GM18868 (cell line): ENCODE results near the gene SIT1.

Experiments
- ATAC-seq: cut with Tn5 transposase; IDR thresholded peaks from one replicate; pipeline ENCODE4 v1.9.1; 2021; ENCODE audit warnings: mild to moderate bottlenecking, moderate library complexity; ENCODE audit not compliant: unreplicated experiment

SIT1 gene

DNA sequence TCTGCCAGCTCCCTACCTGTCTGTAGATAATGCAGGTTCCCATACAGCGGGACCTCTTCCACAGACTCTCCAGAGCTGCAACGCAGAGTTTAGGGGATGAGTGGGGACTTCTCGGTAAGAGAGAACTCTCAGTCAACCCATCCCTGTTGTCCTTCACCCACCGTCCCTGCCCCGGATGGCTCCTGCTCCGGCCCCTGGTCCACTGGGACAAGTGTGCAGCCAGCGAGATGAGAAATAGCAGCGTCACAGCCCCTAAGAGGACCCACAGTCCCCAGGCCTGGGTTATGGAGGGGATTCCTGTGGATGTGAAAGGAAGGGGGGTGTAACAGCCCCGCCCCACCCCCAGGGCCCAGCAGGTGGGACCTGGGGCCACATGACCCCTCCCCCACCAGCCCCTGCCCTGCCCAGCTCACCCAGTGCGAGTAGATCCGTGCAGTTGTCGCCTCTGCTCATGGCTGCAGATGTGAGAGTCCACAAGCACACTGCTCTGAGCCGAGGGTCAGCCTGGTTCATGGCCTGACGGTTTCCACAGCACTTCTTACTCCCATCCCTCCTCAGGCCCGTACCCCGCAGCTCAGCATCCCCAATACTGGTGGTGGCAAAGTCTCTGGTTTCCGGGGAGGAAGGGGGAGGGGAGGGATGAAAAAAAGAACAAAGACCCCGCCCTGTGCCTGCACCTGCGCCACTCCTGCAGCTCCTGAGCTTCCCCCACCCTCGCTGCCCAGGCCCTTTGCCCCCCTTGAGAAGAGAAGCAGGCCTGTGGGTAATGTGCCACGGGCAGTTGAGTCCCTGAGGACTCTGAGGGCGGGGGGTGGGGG, at the start of gene SIT1:
SIT1 (minus strand) TSS at position 591 of the 818 bp plus-strand sequence; CDS start at position 513, 78 bp downstream.
- no peak for ATAC-seq

DNA sequence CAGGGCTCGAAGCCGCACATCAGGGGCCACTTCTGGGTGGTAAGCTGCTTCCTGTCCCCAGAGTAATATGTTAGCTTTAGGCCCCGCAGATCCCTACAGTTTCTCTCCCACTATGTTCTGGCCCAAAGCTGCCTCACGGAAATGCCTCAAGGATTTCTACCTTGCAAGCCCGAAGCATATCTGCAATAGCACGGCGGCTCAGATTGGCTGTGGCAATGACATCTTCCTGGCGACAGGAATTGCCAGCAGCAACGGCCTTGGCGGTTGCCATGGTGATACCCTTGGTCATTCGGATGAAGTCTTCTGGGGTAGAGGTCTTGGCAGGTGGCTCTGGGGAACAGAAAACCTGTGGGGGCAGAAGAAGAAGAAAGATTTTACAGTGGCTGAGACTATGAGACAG, 49.3 kb upstream of the SIT1 start:
- ATAC-seq = no peak

- ATAC-seq = no peak
Observed at GRCh38 chr9:35698231-35698630, 47.5 kb upstream of the SIT1 start.

DNA sequence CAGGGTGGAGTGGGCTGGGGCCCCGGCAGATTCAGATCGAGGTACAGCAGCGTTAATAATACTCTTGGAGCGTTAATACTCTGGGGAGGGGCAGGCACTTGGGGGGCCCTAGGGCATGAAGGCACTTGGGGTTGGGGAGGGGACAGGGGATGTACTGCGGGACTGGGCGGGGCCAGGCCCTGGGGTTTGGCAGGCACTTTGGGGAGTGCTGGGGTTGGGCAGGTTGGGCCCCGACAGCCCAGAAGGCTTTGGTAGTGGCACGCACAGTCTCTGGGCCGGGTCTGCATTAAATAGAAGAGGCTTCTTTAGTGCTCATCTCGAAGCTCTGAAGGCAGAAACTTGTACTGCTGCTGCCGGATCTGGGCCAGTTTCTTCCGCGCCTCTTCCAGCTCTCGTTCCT, 46.8 kb upstream of the SIT1 start:
- ATAC-seq = no peak

DNA sequence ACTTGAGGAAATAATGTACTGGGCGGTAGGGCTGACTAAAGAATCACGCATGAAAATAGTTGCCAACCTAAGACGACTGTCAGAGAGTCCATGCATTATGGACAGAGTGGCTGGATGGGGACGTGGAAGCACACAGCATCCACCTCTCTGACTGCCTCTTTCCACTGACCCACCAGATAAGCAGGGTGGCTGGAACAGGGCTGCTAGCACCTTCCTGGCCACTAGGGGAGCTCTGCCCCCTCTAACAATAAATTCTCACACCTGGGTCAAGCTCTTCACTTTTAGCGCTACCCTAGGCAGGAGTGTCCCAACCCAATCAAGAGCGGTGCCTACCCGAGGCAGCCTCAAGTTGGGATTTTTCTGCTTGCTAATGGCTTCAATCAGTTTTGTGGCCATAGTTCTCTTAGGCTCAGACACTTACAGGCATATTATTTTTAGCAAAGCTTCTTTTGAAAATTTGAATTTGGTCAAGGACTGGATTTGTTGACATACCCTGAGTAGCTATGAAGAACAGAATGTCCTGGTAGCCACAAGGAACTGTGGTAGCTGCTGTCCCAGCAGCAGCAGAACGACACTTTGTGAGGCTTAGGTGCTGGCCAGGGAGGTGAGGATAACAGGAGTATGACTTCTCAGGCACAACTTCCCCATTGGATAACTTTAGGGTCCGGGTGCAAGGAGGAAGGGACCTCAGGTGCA, 45.9 kb upstream of the SIT1 start:
- ATAC-seq = peak; percentile 74

DNA sequence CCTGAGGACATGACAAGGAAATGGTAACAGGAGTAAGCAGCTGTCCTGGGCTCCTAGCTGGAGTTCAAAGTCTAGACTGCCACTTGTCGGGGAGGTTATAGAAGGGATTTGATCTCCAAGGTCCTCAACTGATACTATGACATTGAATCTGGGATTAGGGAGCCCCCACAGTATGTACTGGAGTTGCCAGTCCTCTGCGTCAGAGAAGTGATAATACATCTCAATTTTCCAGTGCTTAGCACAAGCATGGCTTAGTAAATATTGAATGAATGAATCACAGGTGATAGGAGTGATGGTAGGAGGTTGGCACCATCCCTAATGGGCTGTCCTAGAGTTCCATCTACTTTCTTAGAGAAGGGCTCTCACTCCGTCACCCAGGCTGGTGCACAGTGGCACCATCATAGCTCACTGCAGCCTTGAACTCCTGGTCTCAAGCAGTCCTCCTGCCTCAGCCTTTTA, 45.2 kb upstream of the SIT1 start:
- ATAC-seq = no peak

DNA sequence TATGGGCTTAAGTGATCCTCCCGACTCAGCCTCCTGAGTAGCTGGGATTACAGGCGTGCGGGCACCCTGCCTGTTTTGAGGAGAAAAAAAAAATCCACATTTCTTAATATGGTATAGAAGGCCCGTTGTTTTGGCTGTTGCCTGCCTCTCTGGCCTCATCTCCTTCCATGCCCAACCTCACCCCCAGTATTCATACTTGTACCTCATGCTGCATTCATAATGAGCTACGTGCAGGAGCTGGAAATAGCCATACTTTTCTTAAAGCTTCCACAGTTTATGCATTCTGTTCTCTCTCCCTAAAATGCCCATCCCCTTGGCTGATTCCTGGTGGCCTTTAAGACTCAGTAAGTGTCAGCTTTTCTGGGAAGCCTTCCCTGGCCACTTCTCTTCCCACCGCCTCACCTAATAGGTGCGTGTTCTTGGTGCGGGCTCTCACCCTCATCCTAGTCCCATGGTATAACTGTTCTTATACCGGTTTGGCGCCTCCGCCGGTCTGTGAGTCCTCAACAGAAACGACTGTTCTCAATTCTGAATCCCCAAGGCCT, 41.1 kb upstream of the SIT1 start:
- ATAC-seq = no peak

DNA sequence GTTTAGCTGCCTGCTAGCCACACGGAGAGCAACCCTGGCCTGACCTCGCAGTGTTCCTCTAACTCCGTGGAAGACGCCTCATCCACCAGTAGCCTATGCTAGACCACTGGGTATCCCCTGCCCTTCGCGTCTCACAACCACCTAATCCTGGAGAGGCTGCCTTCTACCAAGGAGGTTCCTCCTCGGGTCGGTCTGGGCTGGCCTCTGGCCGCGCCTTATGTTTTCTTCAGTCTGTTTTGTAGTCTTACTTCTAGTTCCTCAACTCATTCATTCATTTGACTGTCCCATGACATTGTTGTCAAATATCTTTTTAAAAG, 40.6 kb upstream of the SIT1 start:
- no peak for ATAC-seq

DNA sequence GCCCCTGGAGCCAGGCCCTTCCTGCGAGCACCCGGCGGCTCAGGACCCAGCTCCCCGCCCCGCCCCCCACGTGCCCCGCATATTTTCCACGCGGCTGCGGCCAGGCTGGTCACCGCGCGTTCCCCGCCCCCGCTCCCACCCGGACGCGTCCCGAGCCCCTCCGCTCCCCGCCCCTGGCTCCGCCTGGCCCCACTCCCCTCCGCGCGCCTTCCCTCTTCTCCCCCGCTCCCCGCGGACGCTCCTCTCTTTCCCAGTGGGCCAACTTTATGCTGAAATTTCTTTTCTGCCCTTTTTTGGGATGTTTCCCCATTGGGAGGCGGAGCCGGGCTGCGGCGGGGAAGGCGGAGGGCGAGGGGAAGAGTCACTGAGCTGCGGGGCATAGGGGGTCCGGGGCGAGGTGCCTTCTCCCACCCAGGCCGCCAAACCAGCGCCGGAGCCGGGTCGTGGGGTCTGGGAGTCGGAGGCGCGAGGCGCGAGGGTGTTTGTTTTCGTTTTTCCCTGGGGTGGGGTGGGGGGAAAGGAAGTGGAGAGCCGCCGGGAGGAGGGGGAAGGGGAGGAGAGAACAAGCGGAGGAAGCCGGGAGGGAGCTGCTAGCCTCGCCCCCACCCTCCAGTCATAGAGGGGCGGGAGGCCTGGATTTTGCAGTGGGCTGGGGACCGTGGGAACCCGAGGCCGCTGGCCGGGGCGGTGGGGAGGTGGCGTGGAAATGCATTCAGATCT, 40.0 kb upstream of the SIT1 start:
- ATAC-seq = no peak

GRCh38 chr9:35690294-35690613, 39.5 kb upstream of the SIT1 start:
- no peak for ATAC-seq

- ATAC-seq = no peak
Observed at GRCh38 chr9:35689542-35690293, 39.0 kb upstream of the SIT1 start, which contains the start of gene TPM2. TSS of gene TPM2 (minus strand) at chr9:35689925. CDS start at chr9:35689817, 108 bp downstream.

DNA sequence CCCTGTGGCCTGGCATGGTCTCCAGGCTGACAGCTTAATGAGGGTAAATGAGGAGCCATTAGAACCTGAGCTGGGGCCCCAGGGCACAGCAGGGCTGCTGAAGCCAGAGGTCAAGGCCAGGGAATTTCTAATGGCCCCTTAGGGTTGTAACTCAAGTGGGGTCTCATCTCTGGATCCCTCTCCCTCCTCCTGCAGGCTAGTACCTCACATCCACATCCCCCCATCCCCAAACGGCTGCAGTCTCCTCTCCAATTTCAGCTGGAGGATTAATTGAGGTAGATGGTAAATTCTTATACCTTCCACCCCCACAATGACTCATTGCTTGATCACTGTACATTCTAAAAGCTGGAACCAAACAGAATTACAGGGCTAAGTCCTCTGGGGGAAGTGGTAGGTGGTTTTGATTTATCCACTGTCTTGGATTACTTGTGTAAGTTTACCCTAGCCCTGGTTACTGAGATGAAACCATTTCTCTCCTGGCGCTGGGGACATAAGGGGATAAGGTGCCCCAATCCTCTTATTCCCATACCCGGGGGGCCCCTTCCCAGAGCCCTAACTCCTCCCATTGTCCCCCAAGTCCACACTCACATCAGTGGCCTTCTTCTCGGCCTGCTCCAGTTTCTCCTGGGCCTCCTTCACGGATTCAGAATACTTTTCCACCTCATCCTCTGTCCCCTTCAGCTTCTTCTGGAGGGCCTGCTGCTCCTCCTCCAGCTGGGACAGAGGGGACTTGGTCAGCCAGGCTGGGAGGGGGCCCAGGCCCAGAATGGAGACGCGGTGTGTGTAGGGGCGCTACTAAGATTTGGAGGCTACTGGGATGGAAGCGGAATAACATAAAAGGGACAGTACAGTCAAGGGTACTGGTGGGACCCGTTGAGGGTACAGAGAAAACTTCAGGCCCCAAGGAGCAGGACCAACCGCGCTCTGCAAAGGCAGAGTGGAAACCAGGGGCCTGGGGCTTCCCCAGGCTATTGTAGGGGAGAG, 38.1 kb upstream of the SIT1 start:
- ATAC-seq = no peak

DNA sequence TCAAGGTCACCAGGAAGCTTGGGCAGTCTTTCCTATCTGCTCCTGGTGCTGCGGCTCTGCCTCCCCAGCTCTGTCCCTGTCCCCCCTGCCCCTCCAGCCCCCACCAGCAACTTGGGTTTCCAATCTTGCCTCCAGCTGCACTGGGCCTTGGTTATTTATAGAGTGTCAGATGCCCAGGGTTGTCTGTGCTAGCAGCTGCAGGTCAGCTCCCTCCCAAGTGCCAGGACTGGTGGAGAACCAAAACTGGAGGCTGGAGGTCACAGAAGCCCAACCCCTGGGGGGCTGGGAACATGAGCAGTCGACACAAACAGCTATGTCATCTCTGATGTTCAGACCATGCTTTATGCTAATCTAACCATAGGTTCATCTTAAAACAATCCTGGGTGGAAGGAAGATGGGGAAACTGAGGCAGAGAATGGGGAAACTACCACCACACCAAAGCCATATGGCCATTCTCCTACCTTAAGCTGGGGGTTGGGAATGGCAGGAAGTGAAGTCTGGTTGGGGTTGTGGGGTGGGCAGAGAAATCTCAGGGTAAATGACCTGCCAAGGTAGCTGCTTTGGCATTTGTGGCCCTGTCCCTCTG, 37.3 kb upstream of the SIT1 start:
- no peak for ATAC-seq

- no peak for ATAC-seq
Observed at GRCh38 chr9:35687306-35687705, 36.6 kb upstream of the SIT1 start.

- ATAC-seq = no peak
Observed at GRCh38 chr9:35686222-35687203, 35.8 kb upstream of the SIT1 start.

DNA sequence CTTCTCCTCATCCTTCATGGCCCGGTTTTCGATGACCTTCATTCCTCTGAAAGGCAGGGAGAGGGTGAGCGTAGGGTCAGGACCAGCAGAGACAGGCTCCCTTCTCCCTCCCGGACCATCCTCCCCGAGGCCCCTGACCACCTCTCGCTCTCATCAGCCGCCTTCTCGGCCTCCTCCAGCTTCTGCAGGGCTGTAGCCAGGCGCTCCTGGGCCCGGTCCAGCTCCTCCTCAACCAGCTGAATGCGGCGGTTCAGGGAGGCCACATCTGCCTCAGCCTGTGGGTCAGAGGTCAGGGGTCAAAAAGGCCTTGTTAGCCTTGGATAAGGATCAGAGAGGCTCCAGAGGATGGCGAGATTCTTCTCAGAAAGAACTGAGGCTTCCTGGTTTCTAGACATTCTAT, 34.8 kb upstream of the SIT1 start:
- no peak for ATAC-seq

- ATAC-seq = no peak
Observed at GRCh38 chr9:35684921-35685320, 34.2 kb upstream of the SIT1 start.

DNA sequence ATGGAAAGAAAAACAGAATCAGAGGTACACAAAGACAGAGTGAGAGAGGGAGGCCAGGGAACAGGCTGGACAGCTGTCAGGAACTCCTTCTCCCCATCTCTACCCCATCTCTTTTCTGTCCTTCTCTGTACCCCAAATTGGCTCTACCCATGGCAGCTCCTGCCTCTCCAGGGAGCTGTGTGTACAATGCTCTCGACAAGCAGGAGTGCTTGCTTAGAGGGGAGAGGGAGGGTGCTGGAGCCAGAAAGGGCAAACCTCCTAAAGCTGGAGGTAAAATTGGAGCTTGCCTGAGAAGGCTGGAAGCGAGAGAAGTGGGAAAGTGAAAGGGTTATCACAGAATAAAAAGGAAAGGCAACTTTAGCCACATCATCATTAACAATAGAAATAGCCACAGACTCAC, 32.6 kb upstream of the SIT1 start:
- no peak for ATAC-seq
